Transverse colon (tissue), 4 donors: Measurements from ENCODE around the gene OSBPL6. TPM values are rescaled to one million over a fixed set of nuclear protein-coding genes. Genes with fewer than 3 reads are reported as not detected.

Experiments
- DNase-seq: peaks from one replicate; pipeline ENCODE4 v3.0.0-alpha.2; 2019
- H3K27ac ChIP-seq, 4 donors: fragments of 200-600 bp; sonication (generic); 2 replicates each; pipeline ENCODE4 v1.5.1; 2016 to 2018; ENCODE audit warnings: inconsistent platforms in 4 of 4
- H3K27me3 ChIP-seq: fragments of 200-600 bp; sonication (generic); 2 replicates; pipeline ENCODE4 v1.5.1; 2017; ENCODE audit warnings: inconsistent platforms
- H3K36me3 ChIP-seq, 4 donors: fragments of 200-600 bp; sonication (generic); 2 replicates each; pipeline ENCODE4 v1.5.1; 2017 to 2019; ENCODE audit warnings: inconsistent platforms in 4 of 4
- H3K4me1 ChIP-seq, 4 donors: fragments of 200-600 bp; sonication (generic); 2 replicates each; pipeline ENCODE4 v1.5.1; 2017 to 2020; ENCODE audit warnings: inconsistent platforms in 4 of 4
- H3K4me3 ChIP-seq, 4 donors: fragments of 200-600 bp; sonication (generic); 1 replicate in 1 of 4; 2 replicates in 3 of 4; pipeline versions ENCODE4 v1.5.1 to v1.6.1; 2017 to 2019; ENCODE audit warnings: inconsistent platforms in 4 of 4
- H3K9me3 ChIP-seq, 2 donors: fragments of 200-600 bp; sonication (generic); 2 replicates each; pipeline ENCODE4 v1.5.1; 2017 to 2019; ENCODE audit warnings: inconsistent platforms in 2 of 2
- EP300 ChIP-seq: sonication (generic); formaldehyde crosslinking; IDR thresholded peaks from one replicate; pipeline ENCODE4 v1.6.1; 2017; ENCODE audit warnings: antibody characterized with exemption, low read depth
- POLR2A ChIP-seq: fragments of 450-650 bp; IDR thresholded peaks from one replicate; pipeline ENCODE4 v1.6.1; 2016; ENCODE audit warnings: antibody characterized with exemption, mild to moderate bottlenecking, moderate library complexity
- POLR2AphosphoS5 ChIP-seq, 3 donors: sonication (generic); formaldehyde crosslinking; IDR thresholded peaks; one replicate each; pipeline ENCODE4 v1.6.1; 2016; ENCODE audit warnings: antibody characterized with exemption in 3 of 3
- WGBS, 2 donors: methylation state at CpG; one replicate each; pipeline ENCODE4 v1.1.5; 2018; ENCODE audit warnings: low coverage in 1 of 2; 5-methylcytosine and 5-hydroxymethylcytosine counted together
- in situ Hi-C, 4 donors: fragments of 200-750 bp; cut with MboI; loops; one replicate each; pipeline versions ENCODE4 v1.15.0 to v1.15.1; 2017; ENCODE audit warnings: low sequenced_read_pairs in 3 of 4, low pct_ligation_motif_present in 1 of 4, low pct_unique_long_range_greater_than_20kb in 1 of 4
- intact Hi-C: fragments of 100-400 bp; cut with DNase I; formaldehyde crosslinking; loops from one replicate; pipeline ENCODE4 v1.15.1; 2023; ENCODE audit warnings: low total_unique reads
- total RNA-seq, 4 donors: library from RNA; depleted of rRNA; stranded (reverse); fragments of >200 nt; gene quantifications; one replicate each; pipeline ENCODE4 v1.1.0, GENCODE V29; 2016
- TF ChIP-seq, protein P1 (sequence below), 5 experiments: fragments of 200-600 bp in 3 of 5; fragments of 450-650 bp in 2 of 5; sonication (generic) in 3 of 5; IDR thresholded peaks; 1 replicate in 2 of 5; 2 replicates in 3 of 5; pipeline ENCODE4 v1.5.1; 2016 to 2017; ENCODE audit warnings: antibody characterized with exemption in 5 of 5, inconsistent platforms in 3 of 5, mild to moderate bottlenecking in 2 of 5, moderate library complexity in 1 of 5

The OSBPL6 gene
- total RNA-seq, 4 donors from 2014 or later: 0.95 to 4.0 (median 2.5) TPM

DNA sequence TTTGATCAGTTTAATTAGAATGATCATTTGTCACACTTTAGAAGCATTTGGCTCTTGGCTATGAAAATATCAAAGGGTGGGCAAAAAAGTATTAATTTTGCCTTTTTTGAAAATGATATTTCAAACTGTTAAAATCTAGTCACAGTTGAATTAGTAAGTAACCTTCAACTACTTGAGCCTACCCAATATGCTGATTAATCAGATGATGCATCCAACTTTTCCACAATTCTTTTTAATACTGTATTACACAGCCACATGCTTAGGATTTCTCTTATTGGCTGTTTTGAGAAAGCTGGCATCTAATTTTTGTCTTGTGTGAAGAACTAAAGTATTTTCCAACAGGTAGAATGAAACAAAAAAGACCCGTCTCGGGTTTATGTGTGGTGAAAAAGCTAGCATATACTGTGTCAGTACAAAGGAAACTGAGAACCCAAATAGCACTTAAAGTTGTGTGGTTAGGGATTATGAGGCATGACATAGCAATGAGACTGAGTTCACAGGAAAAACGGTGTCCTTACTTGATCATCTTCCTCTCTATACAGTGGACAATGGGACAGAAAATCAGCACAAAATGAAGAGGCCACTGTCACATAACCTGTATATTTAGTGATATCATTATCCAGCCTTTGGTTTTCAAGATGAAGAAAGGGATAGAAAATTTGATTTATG lies 11.7 kb downstream of the OSBPL6 start:
- Histone ChIP-seq H3K27ac (no peak overlapping the region), H3K4me1 (no peaks in the 10 kb centered on the region), H3K4me3 (no peak overlapping the region), H3K36me3 (no peaks in the 10 kb centered on the region), H3K9me3 (no peaks in the 10 kb centered on the region), H3K27me3 (no peaks in the 10 kb centered on the region)
- no peak for DNase-seq
- 68 to 77% methylated on average over 3 of the region's 3 CpGs for WGBS, 2 donors
- intact Hi-C loops (no loop called here), in situ Hi-C loops (no loop called here)
- TF ChIP-seq POLR2A (no peak), POLR2AphosphoS5 (IDR thresholded peaks at IDR 0.05) (no peak), EP300 (no peak)
- TF ChIP-seq, protein P1, sequence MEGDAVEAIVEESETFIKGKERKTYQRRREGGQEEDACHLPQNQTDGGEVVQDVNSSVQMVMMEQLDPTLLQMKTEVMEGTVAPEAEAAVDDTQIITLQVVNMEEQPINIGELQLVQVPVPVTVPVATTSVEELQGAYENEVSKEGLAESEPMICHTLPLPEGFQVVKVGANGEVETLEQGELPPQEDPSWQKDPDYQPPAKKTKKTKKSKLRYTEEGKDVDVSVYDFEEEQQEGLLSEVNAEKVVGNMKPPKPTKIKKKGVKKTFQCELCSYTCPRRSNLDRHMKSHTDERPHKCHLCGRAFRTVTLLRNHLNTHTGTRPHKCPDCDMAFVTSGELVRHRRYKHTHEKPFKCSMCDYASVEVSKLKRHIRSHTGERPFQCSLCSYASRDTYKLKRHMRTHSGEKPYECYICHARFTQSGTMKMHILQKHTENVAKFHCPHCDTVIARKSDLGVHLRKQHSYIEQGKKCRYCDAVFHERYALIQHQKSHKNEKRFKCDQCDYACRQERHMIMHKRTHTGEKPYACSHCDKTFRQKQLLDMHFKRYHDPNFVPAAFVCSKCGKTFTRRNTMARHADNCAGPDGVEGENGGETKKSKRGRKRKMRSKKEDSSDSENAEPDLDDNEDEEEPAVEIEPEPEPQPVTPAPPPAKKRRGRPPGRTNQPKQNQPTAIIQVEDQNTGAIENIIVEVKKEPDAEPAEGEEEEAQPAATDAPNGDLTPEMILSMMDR (IDR thresholded peaks at IDR 0.05): no peak

DNA sequence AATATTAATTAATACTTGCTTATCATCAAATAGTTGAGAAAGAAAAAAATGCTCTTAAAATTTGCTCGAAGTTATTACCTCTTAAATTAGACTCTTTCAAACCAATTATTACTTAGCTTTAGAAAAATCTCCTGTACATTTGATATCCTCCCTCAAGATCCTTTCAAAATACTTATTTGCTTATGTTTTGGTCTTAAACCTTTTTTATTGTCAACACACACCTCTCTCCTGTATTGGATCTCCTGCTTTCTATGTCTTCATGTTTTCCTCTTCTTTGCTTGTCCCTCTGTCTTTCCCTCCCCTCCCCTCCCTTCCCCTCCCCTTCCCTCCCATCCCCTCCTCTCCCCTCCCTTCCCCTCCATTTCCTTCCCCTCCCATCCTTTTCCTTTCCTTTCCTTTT lies 14.0 kb downstream of the OSBPL6 start:
- no peaks in the 10 kb centered on the region for H3K36me3 ChIP-seq
- TF ChIP-seq EP300 (no peak), POLR2AphosphoS5 (IDR thresholded peaks at IDR 0.05) (no peak), POLR2A (no peak)
- TF ChIP-seq, protein P1 (IDR thresholded peaks at IDR 0.05): no peak
- no peak overlapping the region for H3K4me3 ChIP-seq
- in situ Hi-C loops (no loop called here), intact Hi-C loops (no loop called here)
- H3K4me1 ChIP-seq: no peaks in the 10 kb centered on the region
- 72 to 78% methylated on average over 1 of the region's 1 CpG for WGBS, 2 donors
- no peaks in the 10 kb centered on the region for H3K27me3 ChIP-seq
- no peaks in the 10 kb centered on the region for H3K9me3 ChIP-seq
- no peak for DNase-seq
- H3K27ac ChIP-seq: no peak overlapping the region

DNA sequence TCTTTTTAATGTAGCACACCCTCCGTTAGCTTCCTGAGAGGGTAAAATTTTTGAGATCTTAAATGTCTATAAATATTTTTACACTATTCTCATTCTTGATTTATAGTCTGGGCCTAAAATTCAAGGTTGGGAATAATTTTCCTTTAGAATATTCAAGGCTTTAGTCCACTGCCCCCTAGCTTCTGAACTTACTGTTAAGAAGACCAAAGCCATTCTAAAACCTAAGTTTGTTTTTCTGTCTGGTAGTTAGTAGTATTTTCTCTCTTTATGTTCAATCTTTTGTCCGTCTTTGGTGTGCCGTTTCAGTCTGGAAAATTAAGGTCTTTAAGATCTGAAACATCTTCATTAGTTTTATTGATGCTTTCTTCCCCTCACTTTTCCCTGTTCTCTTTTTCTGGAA lies 14.5 kb downstream of the OSBPL6 start:
- H3K27me3 ChIP-seq: no peaks in the 10 kb centered on the region
- intact Hi-C loops: no loop called here
- no peaks in the 10 kb centered on the region for H3K9me3 ChIP-seq
- no peaks in the 10 kb centered on the region for H3K36me3 ChIP-seq
- no peak for DNase-seq
- TF ChIP-seq, protein P1 (IDR thresholded peaks at IDR 0.05): peak in 4 of 5 experiments; percentile 14 to 36 (median 20)
- TF ChIP-seq EP300 (no peak), POLR2A (no peak)
- H3K4me1 ChIP-seq: no peaks in the 10 kb centered on the region
- 86 to 90% methylated on average over 3 of the region's 3 CpGs for WGBS, 2 donors
- H3K27ac ChIP-seq: no peak overlapping the region
- no peak overlapping the region for H3K4me3 ChIP-seq
- in situ Hi-C loops: no loop called here

DNA sequence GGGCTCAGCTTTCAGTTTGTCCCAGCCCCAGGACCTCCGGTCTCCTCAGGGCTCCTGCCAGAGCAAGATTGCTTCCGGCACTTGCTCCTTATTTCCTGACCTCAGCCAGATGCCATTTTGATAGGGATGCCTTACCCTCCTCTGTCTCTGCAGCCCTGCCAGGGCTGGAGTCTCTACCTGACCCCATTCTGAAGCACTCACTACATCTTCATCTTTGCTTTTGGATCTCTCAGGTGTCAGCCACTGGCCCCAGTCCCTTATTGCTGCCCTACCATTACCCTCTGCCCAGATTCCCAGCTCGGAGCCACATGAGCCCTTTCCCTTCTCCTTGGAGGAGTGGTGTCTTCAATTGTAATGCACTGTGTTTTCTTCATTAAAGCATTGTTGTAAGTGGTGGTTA lies 17.1 kb downstream of the OSBPL6 start:
- in situ Hi-C loops: no loop called here
- Histone ChIP-seq H3K27me3 (no peaks in the 10 kb centered on the region), H3K9me3 (no peaks in the 10 kb centered on the region), H3K36me3 (no peaks in the 10 kb centered on the region), H3K4me3 (no peak overlapping the region), H3K27ac (no peak overlapping the region), H3K4me1 (no peaks in the 10 kb centered on the region)
- DNase-seq: no peak
- intact Hi-C loops: no loop called here
- WGBS, 2 donors: 84 to 87% methylated on average over 3 of the region's 3 CpGs
- TF ChIP-seq, protein P1 (IDR thresholded peaks at IDR 0.05): no peak
- TF ChIP-seq POLR2AphosphoS5 (IDR thresholded peaks at IDR 0.05) (no peak), POLR2A (no peak), EP300 (no peak)
